ENCODE data around the gene MGA. TPM values are rescaled to one million over a fixed set of nuclear protein-coding genes. Genes with fewer than 3 reads are reported as not detected.

Gene MGA
- total RNA-seq, 1 donor from 2014 or later = 26.6 TPM

DNA sequence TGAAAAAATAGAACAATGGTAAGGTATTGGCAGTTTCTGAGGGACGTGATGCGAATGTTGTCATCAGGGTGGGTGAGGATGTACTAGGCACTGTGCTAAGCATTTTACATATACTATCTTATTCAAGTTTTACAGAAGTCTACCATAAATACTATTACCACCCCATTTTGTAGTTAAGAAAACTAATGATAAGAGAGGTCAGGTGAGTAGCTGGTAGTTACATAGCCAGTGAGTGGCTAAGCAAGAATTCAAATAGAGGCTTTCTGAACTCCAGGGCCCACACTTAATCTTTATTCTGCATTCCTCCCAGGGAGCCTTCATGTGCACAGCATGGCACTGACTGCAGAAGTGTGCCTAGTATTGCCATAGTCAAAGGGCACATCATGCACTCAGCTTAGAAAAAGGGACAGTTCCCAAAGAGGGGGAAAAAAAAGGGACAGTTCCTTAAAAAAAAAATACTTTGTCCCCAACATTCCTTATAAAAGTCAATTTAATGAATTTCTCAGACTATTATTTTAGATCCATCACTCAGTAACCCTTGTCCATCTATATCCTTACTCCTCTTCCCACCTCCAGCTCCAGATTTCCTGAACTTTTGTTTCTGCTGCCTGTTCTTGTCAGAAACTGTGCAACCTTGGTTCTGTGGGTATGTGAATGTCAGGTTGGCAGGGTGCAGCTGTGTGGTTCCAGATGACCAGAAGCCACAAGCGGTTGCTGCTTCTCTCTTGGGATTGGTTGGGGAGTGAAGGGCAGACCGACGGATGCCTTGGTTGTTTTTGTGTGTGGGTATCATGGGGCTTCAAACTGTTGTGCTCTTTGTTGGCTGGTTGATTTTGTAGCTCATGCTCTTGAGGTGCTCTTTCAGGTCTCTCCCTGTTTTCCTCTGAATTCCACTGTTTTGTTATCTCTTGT, 122.4 kb downstream of the MGA start:
- no peak for DNase-seq (ENCODE audit: low read depth, low spot score)

DNA sequence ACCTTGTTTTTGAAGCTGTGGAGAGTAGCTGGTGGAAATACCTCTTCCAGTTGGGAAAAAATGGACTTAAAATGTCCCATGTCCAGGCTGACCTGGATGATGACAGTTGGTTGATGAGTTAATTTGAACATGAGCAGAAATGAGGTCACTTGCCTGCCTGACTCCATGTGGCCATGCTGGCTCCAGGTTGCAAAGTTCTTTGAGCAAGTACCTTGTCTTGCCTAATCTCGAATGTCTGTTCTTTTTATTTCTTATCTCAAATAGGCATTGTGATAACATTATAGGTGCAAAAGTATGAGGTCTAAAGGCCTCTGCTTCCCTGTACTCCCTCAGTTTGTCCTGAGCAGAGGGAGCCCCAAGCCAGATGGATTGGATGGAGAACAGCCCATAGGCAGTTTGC, 123.1 kb downstream of the MGA start:
- DNase-seq (ENCODE audit: low read depth, low spot score) = no peak

DNA sequence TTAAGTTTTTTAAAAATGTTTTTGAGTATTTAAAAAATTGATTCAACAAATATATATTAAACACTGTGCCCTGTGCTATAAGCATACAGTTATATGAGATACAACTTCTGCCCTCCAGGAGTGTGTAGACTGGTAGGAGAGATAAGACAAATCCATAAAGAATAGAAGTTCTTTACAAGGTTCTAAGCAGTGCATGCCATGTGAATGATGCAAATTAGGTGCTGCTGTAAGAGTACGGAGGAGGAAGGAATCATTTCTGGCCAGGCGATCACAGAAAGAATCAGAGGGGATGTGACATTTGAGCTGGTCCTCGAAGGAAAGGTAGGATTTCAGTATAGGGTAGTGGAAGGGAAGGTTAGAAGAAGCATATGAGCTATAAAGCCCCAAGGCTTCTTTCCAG, 128.1 kb downstream of the MGA start:
- DNase-seq (ENCODE audit: low read depth, low spot score) = no peak

DNA sequence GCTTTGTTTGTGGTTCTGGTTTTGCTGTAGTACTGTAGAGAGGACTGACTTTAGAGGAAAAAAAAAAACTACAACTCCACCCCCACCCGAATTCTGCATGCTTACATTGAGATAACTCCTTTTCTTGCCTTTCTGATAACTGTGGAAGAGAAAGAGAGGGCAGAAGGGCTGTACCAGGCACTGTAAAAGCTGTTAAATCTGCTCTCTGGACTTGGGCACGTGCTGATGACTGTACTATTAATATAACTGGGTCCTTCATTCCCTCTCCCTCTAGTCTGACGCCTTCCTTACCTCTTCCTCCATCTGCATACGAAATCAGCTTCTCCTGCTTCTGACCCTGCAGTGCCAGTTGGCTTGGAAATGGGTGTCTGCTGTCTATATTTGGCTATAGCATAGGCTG, 129.0 kb downstream of the MGA start:
- DNase-seq (ENCODE audit: low read depth, low spot score) = no peak

DNA sequence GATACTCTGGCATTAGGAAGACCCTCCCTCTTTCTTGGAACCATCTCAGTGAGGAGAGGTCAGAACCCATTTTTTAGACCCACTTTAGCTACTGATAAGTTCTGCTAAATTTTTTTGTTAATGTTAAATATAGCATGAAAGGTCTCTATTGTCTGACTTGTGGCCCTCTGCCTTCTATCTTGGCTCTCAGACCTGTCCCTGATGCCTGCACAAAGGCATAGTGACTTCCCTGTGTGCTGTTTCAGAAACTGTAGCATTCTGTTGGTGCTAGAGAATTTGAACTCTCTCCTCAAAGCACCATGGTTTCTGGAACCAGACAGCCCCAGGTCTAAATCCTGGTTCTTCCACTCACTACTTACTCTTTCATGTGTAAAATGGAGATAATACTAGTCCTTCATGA, 129.5 kb downstream of the MGA start:
- DNase-seq (ENCODE audit: low read depth, low spot score) = no peak

DNA sequence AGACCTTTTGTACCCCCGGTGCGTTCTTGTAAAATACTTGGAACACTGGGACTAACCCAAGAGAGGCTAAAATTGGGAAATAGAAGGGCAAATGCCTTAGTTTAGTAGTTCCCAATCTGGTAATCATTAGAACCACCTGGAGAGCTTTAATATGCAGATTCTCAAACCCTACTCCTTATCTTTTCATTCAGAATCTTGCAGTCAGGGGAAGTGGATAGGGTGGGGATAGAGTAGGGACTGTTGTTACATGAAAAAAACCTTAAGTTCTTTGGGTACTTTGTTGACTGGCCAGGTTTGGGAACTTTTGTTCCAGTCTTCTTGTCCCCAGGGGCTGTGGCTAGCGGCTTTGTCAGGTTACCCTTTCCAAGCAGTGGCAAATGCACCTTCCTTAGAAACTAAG, 130.0 kb downstream of the MGA start:
- DNase-seq (ENCODE audit: low read depth, low spot score) = no peak

DNA sequence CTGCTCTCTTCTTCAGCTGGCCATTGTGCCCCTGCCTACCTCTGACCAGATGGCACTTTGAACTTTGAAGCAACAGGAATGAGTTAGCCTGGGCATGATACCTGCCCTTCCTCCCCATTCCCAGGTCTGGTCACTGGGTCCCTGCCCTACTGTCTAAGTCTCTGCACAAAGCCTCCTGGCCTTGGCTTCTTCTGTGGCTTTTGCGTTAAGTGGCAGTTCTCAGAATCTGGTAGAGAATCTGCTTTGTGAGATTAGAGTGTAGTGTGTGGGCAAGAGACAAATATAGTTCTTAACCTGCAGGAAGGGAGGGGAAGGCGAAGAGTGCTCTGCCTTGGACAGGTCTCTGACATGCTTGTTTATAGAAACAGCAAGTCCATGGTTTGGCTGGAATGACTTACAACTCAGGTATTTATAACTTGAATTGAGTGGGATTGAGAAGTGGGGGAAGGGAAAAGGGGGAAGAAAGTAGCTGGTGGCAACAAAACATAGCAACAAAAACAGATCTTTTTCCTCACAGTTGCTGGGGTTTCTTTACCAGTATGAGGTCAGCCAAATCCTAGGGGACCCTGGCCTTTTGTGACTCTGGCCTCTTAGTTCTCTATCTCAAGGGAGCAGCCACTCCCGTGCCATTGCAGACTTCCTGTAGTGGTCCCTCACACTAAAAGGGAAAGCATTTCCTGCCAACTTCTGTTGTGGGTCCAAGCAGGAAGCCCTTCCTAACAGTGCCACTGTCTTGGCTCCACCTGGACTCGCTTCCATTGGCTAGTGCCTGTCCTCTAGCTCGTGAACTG, 130.7 kb downstream of the MGA start:
- DNase-seq (ENCODE audit: low read depth, low spot score) = peak; percentile 74

DNA sequence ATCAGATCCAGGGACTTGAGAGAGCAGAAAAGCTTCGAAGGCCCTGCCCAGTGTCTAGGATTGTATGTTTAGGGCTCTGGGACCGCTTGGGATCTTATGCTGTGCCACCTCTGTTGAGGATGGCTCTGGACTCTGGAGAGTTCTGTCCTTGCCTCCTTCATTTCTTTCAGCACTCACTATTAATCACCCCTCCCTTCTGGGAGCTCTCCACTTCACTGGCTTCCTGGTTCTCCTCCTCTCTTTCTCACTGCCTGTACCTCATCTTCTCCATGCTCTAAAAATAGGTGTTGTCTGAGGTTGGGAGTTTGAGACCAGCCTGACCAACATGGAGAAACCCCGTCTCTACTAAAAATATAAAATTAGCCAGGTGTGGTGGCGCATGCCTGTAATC, 131.3 kb downstream of the MGA start:
- DNase-seq (ENCODE audit: low read depth, low spot score) = no peak

DNA sequence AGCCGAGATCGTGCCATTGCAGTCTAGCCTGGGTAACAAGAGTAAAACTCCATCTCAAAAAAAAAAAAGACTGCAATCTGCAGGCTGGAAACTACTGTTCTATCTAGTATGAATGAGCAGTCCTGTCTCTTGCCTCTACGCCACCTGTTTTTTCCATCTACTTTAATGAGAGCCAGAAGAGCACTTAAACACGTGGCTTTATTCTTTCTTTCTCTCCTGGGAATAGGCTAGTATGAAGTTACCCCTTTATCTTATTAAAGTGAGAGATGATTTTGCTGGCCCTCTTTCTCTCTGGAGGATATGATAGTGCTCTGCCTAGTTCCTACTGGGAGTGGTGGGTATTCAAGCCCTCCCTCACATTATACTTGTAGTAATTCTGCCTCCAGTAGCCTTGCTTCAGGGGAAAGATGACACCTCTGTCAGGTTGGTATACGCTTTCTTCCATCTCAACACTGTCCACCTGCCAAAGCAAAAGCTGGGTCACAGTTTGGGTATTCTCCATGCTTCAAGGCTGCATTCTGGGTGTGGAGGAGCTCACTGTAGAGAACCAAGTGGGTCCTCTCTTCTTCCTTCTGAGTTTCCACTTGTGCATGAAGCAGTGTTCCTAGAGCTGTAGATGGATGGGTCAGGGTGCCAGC, 131.9 kb downstream of the MGA start:
- no peak for DNase-seq (ENCODE audit: low read depth, low spot score)

DNA sequence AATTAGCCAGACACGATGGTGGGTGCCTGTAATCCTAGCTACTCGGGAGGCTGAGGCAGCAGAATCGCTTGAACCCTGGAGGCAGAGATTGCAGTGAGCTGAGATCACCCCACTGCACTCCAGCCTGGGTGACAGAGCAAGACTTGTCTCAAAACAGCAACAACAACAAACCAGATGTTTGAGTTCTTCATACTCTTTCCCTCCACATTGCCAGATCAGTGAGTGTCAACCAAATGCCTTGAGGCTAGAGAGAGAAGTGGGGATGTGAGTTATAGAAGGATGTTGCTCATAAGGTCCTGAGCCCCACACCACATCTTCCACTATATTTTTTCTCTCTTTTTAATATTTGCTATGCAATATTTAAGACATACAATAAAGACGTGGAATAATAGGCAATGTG, 133.9 kb downstream of the MGA start:
- DNase-seq (ENCODE audit: low read depth, low spot score) = no peak

DNA sequence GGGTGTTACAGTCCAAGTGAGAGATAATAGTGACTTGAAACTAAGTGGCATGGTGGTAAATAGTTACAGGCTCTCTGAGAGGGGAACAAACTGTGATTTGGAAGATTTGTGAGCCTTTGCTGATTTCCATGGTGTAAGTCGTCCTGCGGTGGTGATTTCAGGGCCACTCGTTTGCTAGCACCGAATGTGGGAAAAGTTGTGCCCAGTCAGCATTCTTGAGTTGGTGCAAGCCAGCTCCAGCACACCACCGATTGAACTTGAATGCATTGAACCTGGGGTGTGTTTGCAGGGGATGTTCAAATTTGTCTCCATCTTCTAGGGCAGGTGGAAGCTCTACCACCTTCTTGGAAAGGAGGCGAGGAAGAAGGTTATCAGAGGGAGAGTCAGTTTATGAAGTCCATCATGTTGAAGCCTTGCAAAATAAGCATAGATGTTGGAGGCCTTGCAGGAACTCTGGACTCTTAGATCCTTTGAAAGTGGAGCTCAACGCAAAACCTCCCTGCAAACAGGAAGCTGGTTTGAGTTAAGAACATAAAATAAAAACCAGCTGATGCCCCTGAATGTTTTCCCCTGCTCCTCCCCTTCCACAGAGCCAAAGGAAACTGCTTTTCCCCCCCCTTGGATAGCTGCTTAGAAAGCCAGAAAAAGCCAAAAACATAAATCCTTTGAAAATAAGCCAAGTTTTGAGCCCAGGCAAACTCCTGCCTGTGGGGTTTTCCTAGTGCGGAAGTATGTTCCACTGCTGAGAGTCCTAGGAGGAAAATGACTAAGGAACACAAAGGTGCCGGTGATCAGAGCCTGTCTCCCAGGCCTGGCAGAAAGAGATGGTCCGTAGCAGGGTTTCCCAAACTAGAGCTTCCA, 136.0 kb downstream of the MGA start:
- no peak for DNase-seq (ENCODE audit: low read depth, low spot score)

DNA sequence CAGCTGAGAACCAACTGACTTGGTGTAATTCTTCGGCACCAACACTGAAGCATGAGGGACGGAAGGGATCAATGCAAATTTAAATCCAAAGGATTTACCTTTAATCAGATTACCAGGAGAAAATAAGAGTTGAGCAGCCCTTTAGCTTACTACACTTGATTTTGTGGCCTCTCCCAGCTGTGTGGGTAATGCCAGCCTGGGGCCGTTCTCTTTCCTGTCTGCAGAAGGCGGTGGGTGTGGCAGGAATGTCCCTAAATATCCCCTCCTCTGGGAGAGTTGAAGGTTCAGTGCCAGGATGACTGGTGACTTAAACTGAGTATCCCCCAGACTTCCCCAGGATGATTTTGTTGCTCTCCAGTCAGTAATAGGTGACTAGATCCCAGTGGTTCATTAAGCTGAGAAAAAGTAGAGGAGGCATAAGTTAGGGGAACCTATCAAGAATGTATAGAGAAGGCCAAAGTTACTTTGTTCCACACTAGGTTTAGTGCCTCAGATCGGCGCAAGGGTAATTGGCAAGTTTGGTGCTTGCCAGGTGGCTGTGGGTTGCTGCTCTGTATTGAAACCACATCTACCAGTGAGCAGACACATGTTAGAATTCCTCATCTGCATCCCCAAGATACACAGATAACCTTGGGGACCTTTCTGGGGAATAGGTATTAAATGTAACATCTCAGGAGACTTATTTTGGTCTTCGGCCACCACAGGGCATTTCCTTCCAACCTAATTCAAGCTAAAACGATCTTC, 137.2 kb downstream of the MGA start:
- DNase-seq (ENCODE audit: low read depth, low spot score) = no peak

DNA sequence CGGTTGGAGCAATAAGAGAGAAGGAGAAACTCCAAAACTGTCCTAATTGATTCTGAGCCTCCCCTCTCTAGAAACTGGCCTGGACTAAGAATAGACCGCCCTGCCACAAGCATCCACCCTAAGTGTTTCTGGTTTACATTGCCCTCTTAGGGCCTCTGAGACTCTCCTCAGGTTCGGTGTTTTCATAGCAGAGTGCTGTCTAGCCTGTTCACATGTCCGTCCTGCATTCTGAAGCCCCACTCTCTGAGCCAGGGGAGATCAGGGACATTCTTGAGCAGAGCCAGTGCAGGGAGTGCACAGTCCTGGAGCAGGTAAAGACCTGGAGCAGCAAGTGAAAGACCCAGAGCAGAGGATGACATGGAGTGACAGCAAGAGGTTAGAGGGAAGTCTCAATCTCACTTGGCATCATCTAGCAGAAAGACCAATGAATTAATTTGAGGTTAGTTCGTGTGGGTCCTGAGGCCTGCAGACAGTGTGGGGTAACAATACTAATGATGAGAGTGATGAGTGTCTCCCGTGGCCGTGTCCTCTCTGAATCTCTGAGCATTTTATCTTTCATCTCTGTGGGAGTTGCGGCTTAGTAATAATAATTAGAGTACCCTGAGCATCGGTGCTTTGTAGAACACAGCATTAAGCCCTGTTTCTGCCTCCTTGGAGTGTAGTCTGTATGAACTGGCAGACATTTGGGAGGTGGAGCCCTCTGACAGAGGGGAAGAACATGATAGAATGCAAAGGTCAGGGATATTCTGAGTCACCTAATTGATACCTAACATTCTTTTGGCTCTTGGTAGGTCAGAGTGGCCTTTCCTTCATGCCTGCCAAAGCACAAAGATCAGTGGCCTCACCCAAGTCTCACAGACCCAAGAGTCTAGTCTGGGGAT, 138.6 kb downstream of the MGA start:
- no peak for DNase-seq (ENCODE audit: low read depth, low spot score)

DNA sequence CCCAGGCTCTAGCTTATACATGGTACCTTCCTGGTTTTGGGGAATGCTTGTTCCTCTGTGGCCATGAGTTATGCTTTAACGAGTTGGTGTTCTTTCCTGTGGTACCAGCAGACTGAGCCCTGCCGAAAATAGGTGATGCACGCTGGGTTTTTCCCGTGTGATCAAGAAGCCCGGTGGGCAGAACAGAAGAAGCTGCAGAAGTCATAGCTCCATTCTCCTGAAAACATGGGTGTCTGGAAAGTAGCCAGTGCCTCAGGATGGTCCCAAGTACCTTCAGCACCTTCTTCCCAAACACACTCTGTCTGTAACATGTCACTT, 139.2 kb downstream of the MGA start:
- no peak for DNase-seq (ENCODE audit: low read depth, low spot score)

DNA sequence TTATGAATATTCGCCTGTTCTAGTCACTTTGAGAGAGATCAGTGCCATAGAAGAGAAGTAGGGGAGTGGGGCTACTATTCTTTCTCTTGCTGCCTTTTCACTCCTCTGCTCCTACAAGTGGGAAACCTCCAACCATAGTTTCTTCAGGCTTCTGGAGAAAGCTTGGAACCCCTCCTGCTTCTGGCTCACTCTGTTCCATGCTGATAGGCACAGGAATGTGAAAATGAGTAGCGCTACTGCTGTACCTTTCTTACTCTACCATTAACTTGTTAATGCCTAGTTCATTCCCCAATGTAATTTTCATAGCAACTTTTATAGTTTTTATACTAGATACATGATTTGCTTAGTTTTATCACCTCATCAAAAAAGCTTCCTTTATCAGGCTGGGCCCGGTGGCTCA, 141.0 kb downstream of the MGA start:
- DNase-seq (ENCODE audit: low read depth, low spot score) = no peak

DNA sequence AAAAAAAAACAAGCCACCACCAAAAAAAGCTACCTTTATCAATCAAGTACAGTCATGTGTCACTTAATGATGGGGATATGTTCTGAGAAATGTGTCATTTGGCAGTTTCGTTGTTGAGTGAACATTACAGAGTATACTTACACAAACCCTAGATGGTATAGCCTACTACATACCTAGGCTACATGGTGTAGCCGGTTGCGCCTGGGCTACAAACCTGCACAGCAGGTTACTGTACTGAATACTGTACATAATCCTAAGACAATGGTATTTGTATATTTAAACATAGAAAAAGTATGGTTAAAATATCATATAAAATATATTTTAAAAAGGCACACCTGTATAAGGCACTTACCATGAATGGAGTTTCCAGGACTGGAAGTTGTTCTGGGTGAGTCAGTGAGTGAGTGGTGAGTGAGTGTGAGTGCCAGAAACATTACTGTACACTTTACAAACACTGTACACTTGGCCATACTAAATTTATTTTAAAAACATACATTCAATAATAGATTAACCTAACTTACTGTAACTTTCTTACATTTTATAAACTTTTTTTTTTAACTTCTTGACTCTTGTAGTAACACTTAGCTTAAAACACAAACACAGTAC, 141.7 kb downstream of the MGA start:
- DNase-seq (ENCODE audit: low read depth, low spot score) = no peak

DNA sequence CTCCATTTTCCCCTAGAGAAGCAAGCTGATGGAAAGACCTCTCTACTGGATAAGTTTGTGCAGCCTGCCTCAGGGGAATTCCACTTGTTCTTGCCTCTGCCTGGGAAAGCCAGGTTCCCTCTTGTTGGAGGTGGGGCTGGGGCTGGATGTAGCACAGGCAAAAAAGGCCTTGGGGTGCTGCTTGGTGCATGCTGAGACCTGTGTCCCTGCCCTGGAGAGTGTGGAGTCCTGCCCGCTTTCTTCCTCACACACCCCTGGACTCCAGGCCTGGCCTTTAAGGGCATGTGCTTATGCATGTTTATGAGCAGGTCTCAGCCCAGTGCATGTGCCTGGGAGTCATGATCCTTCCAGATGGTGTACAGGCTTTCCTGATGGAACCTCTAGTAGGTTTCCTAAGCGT, 144.2 kb downstream of the MGA start:
- no peak for DNase-seq (ENCODE audit: low read depth, low spot score)

DNA sequence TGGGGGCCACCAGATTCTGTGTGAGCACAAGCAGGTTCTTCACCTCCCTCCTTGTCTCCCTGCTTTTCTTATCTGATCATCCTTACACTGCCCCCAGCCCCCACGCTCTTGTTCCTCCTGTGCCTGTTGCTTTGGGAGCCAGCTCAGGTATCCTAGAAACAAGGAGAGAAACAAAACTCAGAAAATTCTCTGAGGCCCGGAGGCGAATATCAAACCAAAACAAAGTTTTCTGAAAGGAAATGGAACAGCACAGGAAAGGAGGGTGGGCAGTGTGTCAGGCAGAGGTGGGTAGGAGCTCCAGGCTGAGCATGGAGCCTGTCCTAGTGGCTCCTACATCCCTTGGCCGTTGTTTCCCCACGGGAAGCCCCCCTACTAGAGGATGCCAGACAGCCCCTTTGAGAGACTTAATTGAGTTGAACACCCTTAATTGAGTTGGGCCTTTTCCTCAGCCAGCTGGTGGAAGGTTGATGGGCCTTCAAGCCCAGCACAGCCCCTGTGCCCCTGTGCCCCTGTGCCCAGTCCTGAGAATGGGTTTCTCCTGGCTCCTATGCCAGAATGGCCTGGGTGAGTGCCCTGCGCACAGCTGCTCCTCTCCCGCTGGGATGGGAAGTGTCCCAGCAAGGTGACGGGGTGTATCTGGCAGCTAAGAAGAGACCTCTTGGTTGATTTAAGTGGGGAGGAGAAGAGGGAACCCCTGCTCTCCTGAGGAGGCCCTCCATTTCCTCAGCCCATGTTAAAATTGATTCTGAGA, 144.9 kb downstream of the MGA start:
- peak; percentile 45 for DNase-seq (ENCODE audit: low read depth, low spot score)

DNA sequence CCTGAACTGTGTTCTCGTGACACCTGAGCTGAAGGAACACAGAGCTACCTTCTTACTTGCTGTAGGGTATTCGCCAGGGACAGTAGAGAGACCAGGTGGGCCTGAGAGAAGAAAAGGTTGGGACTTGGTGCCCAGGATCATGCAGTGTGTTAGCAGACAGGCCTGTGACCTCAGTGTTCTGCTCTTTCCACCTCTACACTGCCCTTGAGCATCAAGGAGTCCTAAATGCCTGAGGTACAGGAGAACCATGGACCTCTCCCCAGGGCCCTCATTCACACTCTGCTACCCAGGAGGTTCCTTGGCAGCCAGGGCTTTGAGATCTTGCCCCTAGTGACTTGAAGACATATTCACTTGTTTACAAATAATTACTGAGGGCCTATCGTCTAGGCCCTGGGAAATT, 145.5 kb downstream of the MGA start:
- DNase-seq (ENCODE audit: low read depth, low spot score) = no peak
